ENCODE results near the gene TEF.
A peak's percentile ranks its signal among the peaks of the same experiment; 100 is the strongest.

Gene TEF

DNA sequence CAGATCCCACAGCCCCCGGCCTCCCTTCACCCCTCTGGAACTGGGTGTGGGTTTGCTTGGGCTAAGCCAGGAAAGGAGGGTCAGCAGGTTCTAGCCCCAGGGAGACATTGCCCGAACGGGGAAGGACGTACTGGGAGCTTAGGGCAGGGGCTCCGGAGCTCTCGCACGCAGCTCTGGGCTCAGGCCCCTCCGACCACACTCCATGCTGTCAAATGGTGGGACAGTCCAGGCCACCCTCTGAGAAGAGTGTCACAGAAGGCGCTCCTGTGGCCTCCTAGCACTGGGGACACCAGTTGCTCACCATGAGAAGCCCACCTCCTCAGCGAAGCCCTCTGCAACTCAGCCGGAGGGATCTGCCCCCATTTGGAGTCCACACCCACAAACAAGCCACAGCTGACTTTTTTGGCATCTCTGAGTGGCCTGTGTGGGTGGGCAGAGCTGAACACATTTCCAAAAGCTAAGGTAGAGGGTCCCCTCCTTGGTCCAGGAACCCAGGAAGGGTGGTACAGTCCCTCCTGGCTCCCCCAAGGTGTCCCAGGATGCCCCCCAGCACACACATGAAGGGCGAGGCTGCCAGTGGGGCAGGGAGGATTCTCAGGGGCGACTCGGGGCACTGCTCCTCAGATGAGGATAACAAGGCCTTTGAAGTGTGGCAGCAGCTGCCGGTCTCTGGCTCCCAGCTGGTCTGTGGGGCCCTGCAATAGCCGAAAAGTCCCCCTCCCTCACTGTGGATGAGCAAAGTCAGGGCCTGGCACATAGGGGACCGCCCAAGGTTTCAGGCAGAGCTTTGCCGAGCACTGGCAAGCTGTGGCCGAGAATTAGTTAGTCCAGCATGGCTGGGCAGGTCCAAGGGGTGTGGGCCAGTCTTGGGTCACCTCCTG, 13.0 kb upstream of the TEF start:
- POLR2A ChIA-PET (ENCODE audit: low non-redundant PET), result no interaction called here
- peak overlapping the region; percentile 73; the same call in 1 of the 2 replicates for H3K27ac ChIP-seq
- TF ChIP-seq, protein P1, sequence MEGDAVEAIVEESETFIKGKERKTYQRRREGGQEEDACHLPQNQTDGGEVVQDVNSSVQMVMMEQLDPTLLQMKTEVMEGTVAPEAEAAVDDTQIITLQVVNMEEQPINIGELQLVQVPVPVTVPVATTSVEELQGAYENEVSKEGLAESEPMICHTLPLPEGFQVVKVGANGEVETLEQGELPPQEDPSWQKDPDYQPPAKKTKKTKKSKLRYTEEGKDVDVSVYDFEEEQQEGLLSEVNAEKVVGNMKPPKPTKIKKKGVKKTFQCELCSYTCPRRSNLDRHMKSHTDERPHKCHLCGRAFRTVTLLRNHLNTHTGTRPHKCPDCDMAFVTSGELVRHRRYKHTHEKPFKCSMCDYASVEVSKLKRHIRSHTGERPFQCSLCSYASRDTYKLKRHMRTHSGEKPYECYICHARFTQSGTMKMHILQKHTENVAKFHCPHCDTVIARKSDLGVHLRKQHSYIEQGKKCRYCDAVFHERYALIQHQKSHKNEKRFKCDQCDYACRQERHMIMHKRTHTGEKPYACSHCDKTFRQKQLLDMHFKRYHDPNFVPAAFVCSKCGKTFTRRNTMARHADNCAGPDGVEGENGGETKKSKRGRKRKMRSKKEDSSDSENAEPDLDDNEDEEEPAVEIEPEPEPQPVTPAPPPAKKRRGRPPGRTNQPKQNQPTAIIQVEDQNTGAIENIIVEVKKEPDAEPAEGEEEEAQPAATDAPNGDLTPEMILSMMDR (conservative IDR thresholded peaks at IDR 0.05; ENCODE audit: low read depth), result no peak
- DNase-seq (ENCODE audit: low spot score), result no peak
- CTCF ChIA-PET, result no interaction called here

DNA sequence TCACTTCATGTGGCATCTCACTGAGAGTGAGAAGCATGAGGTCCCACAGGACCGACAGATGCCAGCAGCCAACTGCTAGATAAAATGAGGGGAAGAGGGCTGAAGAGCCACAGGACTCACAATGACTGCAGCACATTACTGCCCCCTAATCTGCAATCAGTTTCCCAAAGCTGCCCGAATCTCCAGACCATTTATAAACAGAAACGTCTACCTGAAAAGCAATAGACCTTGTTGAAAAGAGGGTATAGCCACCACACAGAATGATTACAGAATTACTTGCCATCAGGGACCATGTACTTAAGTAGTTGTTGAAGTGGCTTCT, 12.4 kb upstream of the TEF start:
- ChIA-PET POLR2A (ENCODE audit: low non-redundant PET) (no interaction called here), CTCF (no interaction called here)
- H3K27ac ChIP-seq, result peak overlapping the region; percentile 12; the same call in 1 of the 2 replicates
- no peak for DNase-seq (ENCODE audit: low spot score)
- TF ChIP-seq, protein P1 (conservative IDR thresholded peaks at IDR 0.05; ENCODE audit: low read depth), result no peak

DNA sequence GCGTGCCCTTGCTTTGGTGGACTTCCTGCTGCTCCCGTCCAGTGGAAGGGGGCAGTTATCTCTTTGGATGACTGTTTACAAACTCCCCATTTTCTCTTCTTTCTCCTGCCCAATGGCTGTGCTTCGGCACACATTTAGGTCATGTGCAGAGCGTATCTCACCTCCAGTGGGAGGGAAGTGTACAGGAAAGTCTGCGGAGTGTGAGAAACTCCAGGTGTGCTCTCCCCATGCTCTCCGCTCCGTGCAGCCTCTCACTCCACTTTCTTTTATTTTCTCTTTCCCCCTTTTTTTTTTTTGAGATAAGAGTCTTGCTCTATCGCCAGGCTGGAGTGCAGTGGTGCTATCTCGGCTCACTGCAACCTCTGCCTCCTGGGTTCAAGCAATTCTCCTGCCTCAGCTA, 11.9 kb upstream of the TEF start:
- H3K27ac ChIP-seq, result no peak overlapping the region
- POLR2A ChIA-PET (ENCODE audit: low non-redundant PET), result no interaction called here
- CTCF ChIA-PET, result no interaction called here
- TF ChIP-seq, protein P1 (conservative IDR thresholded peaks at IDR 0.05; ENCODE audit: low read depth), result no peak
- no peak for DNase-seq (ENCODE audit: low spot score)

DNA sequence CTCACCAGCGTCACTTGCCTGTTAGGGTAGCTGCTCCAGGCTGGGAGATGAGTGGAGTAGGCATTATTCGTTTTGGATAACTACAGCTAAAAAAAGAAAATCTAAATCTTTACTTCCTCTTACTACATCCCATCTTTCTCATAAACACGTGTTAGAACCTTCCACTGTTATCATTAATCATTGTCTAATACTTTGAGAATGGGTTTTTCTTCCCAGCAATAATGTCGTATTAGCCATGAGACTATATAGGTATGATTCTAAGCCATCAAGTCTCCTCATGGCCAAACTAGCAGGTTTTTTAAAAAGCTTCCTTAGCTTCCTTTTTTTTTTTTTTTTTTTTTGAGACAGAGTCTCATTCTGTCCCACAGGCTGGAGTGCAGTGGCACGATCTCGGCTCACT, 3.9 kb upstream of the TEF start:
- DNase-seq (ENCODE audit: low spot score), result no peak
- no peak overlapping the region for H3K27ac ChIP-seq
- POLR2A ChIA-PET (ENCODE audit: low non-redundant PET), result no interaction called here
- CTCF ChIA-PET, result interaction anchor here (0.7 kb wide), 1 partner anchor 35 kb away, joined by 5 read pairs; no protein-coding TSS in a partner anchor
- TF ChIP-seq, protein P1 (conservative IDR thresholded peaks at IDR 0.05; ENCODE audit: low read depth), result no peak

DNA sequence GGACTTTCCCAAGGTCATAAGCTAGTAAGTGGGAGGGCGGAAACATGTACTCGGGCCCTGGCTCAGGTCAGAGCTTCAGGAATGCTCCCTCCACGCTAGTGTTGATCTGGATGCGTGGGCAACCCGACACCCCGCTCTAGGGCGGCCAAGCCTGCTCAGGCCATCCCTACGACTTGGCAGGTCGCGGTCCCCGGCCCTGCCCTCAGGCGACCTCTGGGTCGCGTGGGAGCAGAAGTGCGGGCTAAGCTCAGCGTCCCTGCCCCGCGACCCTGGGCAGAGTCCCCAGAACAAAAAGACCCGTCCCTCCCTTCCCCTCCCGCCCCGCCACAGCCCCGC, 781 bp upstream of the TEF start:
- POLR2A ChIA-PET (ENCODE audit: low non-redundant PET), result interaction anchor here (0.7 kb wide), 1 partner anchor 29 kb away, joined by 4 read pairs; no protein-coding TSS in a partner anchor
- CTCF ChIA-PET, result interaction anchor here (0.7 kb wide), 1 partner anchor 30 kb away, joined by 3 read pairs; no protein-coding TSS in a partner anchor
- DNase-seq (ENCODE audit: low spot score), result peak; percentile 55
- peak overlapping the region; percentile 97 for H3K27ac ChIP-seq
- TF ChIP-seq, protein P1 (conservative IDR thresholded peaks at IDR 0.05; ENCODE audit: low read depth), result no peak

DNA sequence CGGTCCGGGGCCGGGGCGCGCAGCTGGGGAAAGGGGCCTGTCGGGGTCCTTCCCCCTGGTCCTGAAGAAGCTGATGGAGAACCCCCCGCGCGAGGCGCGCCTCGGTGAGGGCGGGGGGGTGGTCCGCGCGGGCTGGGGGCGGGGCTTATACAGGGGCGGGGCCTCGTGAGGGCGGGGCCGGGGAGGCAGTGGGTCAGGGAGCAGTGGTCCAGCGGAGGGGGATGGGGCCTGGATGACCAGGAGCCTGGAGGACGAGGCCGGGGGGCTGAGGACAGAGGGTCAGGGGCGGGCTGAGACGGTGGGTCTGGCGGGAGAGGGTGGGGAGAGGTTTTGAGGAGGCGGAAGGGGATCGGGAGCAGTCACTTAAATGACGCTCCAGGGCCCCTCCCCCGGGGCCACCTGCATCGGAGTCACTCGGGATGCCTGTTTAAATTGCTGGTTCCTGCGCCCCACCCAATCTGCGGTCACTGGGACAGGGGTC, 396 bp downstream of the TEF start:
- POLR2A ChIA-PET (ENCODE audit: low non-redundant PET), result interaction anchor here (1.1 kb wide), 1 partner anchor 96 kb away, joined by 4 read pairs; the partner anchor contains the start of gene RANGAP1
- CTCF ChIA-PET, result interaction anchor here (0.5 kb wide), 1 partner anchor 481 kb away, joined by 3 read pairs; no protein-coding TSS in a partner anchor

More for the DNA sequence above, 396 bp downstream of the TEF start:
- TF ChIP-seq, protein P1 (conservative IDR thresholded peaks at IDR 0.05; ENCODE audit: low read depth), result no peak
- H3K27ac ChIP-seq, result peak overlapping the region; percentile 97
- DNase-seq (ENCODE audit: low spot score), result peak; percentile 57
